GM21576 (cell line): ENCODE measurements around the gene LRRC4C.

ENCODE experiments used
- ATAC-seq: cut with Tn5 transposase; IDR thresholded peaks from one replicate; pipeline ENCODE4 v1.9.1; 2021; ENCODE audit warnings: mild to moderate bottlenecking, moderate library complexity; ENCODE audit not compliant: unreplicated experiment

Gene LRRC4C

GRCh38 chr11:40139536-40139935 lies 1319.9 kb downstream of the LRRC4C start:
- no peak for ATAC-seq

GRCh38 chr11:40139066-40139465 lies 1320.4 kb downstream of the LRRC4C start:
- ATAC-seq: no peak

- no peak for ATAC-seq
These were observed 1324.5 kb downstream of the LRRC4C start for GRCh38 chr11:40134820-40135570.

GRCh38 chr11:40133498-40133897 lies 1326.0 kb downstream of the LRRC4C start:
- no peak for ATAC-seq

GRCh38 chr11:40132912-40133311 lies 1326.5 kb downstream of the LRRC4C start:
- no peak for ATAC-seq

GRCh38 chr11:40130427-40130826 lies 1329.0 kb downstream of the LRRC4C start:
- no peak for ATAC-seq

- ATAC-seq: no peak
These were observed 1330.2 kb downstream of the LRRC4C start for GRCh38 chr11:40129266-40129665.

GRCh38 chr11:40125054-40125453 lies 1334.4 kb downstream of the LRRC4C start:
- no peak for ATAC-seq

- ATAC-seq: no peak
These were observed 1339.8 kb downstream of the LRRC4C start for GRCh38 chr11:40119661-40120060.

GRCh38 chr11:40118780-40119179 lies 1340.7 kb downstream of the LRRC4C start:
- ATAC-seq: no peak

GRCh38 chr11:40118026-40118425 lies 1341.4 kb downstream of the LRRC4C start:
- ATAC-seq: no peak

GRCh38 chr11:40104941-40105550 lies 1354.4 kb downstream of the LRRC4C start:
- ATAC-seq: no peak

GRCh38 chr11:40100781-40101180 lies 1358.7 kb downstream of the LRRC4C start:
- ATAC-seq: no peak

- no peak for ATAC-seq
These were observed 1359.3 kb downstream of the LRRC4C start for GRCh38 chr11:40100162-40100553.

- no peak for ATAC-seq
These were observed 1359.9 kb downstream of the LRRC4C start for GRCh38 chr11:40099426-40100161.

- ATAC-seq: no peak
These were observed 1364.0 kb downstream of the LRRC4C start for GRCh38 chr11:40095446-40095845.

GRCh38 chr11:40094954-40095353 lies 1364.5 kb downstream of the LRRC4C start:
- no peak for ATAC-seq

- no peak for ATAC-seq
These were observed 1379.0 kb downstream of the LRRC4C start for GRCh38 chr11:40080434-40080833.
